HFFc6 (cell line): ENCODE measurements around the gene STC2. TPM values are rescaled to one million over a fixed set of nuclear protein-coding genes. Genes with fewer than 3 reads are reported as not detected.

ENCODE experiments used
- DNase-seq: peaks from one replicate; pipeline ENCODE4 v3.0.0-alpha.2; 2018
- H3K27ac Mint-ChIP-seq: 2 replicates; pipeline ENCODE4 v1.8.0; 2020; ENCODE audit warnings: mild to moderate bottlenecking, mixed read lengths
- H3K27me3 Mint-ChIP-seq: 2 replicates; pipeline ENCODE4 v1.8.0; 2021; ENCODE audit warnings: mild to moderate bottlenecking, moderate library complexity, mixed read lengths; ENCODE audit not compliant: insufficient read depth
- H3K36me3 Mint-ChIP-seq: 2 replicates; pipeline ENCODE4 v1.8.0; 2021; ENCODE audit warnings: low read depth, mixed read lengths
- H3K4me1 Mint-ChIP-seq: 2 replicates; pipeline ENCODE4 v1.8.0; 2020; ENCODE audit warnings: low read depth, mixed read lengths
- H3K4me3 Mint-ChIP-seq: 2 replicates; pipeline ENCODE4 v1.8.0; 2020; ENCODE audit warnings: mild to moderate bottlenecking, moderate library complexity, mixed read lengths
- H3K9me3 Mint-ChIP-seq: 2 replicates; pipeline ENCODE4 v1.8.0; 2020; ENCODE audit warnings: mild to moderate bottlenecking, mixed read lengths
- total RNA-seq, 6 experiments: library from RNA; stranded (reverse); fragmentation: NEBNext Ultra II Directional; extraction: Animal tissue kit (Norgen Biotek cat#: 25700); gene quantifications; 2 replicates in 1 of 6; 3 replicates in 5 of 6; pipeline ENCODE4 v1.2.3, GENCODE V29; 2021
- TF ChIP-seq, protein P1 (sequence below): fragments of 200-600 bp; sonication (generic); IDR thresholded peaks from 2 replicates; pipeline ENCODE4 v1.5.0; 2021; ENCODE audit warnings: antibody characterized with exemption, mild to moderate bottlenecking

Gene STC2
- total RNA-seq, 6 experiments from 2014 or later, result 66.3 to 89.0 (median 71.5) TPM

DNA sequence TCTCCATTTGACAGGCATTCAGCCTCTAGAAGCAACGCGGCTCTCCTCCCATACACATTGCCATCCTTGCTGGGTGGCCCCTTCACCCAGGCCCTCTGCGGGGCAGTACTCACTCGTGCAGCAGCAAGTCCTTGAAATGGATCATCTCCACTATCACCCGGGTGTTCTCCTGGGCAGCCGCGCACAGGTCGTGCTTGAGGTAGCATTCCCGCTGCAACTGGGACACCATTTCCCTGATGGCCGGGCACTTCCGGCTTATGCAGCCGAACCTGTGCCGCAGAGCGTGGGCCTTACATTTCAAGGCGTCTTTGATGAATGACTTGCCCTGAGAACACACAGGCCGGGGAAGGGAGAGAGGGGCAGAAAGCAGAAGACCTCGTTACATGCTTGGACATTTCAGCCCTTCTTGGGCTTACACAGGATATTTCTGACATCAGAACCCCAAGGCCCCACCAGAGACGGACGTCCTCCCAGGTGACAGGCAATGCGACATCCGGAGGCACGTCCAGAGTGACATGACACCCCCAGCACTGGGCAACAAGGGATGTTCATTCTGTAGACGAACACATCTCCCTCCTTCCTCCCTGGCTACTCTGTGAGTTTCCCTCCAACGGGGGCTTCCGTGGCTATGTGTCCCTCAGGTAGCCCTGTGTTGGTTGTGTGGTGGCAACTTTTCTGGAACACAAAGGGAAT is 5.0 kb downstream of the STC2 start:
- Mint-ChIP-seq H3K27ac (peak overlapping the region; percentile 89), H3K9me3 (no peaks in the 10 kb centered on the region), H3K4me1 (peaks cover 76% of the 10 kb centered on the region), H3K4me3 (peak overlapping the region; percentile 96; the same call in 1 of the 2 replicates), H3K27me3 (peaks cover 8% of the 10 kb centered on the region), H3K36me3 (peaks cover 71% of the 10 kb centered on the region)
- no peak for DNase-seq
- TF ChIP-seq, protein P1, sequence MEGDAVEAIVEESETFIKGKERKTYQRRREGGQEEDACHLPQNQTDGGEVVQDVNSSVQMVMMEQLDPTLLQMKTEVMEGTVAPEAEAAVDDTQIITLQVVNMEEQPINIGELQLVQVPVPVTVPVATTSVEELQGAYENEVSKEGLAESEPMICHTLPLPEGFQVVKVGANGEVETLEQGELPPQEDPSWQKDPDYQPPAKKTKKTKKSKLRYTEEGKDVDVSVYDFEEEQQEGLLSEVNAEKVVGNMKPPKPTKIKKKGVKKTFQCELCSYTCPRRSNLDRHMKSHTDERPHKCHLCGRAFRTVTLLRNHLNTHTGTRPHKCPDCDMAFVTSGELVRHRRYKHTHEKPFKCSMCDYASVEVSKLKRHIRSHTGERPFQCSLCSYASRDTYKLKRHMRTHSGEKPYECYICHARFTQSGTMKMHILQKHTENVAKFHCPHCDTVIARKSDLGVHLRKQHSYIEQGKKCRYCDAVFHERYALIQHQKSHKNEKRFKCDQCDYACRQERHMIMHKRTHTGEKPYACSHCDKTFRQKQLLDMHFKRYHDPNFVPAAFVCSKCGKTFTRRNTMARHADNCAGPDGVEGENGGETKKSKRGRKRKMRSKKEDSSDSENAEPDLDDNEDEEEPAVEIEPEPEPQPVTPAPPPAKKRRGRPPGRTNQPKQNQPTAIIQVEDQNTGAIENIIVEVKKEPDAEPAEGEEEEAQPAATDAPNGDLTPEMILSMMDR, result no peak

DNA sequence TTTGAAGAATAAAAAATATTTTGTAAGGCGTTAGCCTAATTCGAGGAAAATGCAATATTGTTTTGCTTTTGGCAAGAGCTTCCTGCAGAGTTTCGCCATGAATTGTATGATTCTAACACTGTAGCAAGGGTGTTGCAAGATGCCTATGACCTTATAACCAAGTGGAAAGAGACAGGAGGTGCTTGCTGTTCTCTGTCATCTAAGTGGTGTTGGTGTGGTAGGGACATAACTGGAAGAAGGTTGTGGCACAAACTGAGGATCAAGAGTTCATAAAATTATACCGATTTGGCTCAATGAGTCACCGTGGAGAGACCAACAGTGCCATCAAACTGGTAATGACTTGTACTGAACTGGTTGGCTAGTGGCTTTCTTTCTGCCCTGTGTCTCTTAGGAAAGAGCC is 6.3 kb downstream of the STC2 start:
- Mint-ChIP-seq H3K27me3 (peaks cover 12% of the 10 kb centered on the region), H3K4me1 (peaks cover 86% of the 10 kb centered on the region), H3K27ac (peak overlapping the region; percentile 9; the same call in 1 of the 2 replicates), H3K9me3 (no peaks in the 10 kb centered on the region), H3K36me3 (peaks cover 80% of the 10 kb centered on the region), H3K4me3 (no peak overlapping the region)
- TF ChIP-seq, protein P1, result no peak
- DNase-seq, result peak; percentile 30

DNA sequence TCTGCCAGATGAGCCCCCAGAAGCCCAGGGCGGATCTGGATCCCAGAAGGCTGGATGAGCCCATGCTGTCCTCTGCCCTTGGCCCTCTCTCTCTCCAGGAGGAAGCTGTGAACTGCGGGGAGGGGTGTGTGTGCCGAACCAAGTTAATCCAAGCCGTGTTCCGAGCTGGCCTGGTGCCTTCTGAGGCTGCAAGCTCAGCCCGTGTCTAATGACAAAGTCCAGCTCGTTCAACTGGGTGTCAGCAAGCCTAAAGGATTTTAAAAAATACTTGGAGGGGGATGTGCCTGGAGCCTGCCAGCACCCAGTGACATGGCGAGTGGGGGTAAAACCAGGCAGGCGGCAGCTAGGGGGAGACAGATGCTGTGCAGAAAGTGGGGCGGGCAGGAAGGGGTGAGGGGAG is 8.0 kb downstream of the STC2 start:
- Mint-ChIP-seq H3K9me3 (no peaks in the 10 kb centered on the region), H3K36me3 (peaks cover 77% of the 10 kb centered on the region), H3K27ac (no peak overlapping the region), H3K4me3 (no peak overlapping the region), H3K4me1 (peaks cover 92% of the 10 kb centered on the region), H3K27me3 (peaks cover 18% of the 10 kb centered on the region)
- no peak for DNase-seq
- TF ChIP-seq, protein P1, result no peak

DNA sequence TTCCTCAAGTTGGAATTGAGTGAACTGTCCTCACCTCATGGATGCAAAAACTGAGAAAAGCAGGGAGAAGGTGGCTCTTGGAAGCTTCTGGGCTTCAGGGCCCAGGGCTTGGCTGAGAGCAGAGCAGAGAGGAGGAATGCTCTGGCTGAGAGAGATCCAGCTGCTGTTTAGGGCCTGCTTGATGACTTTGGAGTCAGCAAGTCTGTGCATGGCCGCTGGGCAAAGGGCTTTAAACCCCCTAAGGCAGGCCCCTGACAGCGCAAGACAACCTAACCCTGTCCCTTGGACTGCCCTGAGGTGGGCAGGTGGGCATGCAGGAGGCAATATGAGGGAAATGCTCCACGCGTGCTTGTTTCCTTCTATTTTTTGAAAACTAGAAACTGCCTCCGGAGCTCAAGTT is 8.6 kb downstream of the STC2 start:
- TF ChIP-seq, protein P1, result no peak
- Mint-ChIP-seq H3K36me3 (peaks cover 77% of the 10 kb centered on the region), H3K27me3 (peaks cover 19% of the 10 kb centered on the region), H3K27ac (peak overlapping the region; percentile 33), H3K4me3 (no peak overlapping the region), H3K9me3 (no peaks in the 10 kb centered on the region), H3K4me1 (peaks cover 92% of the 10 kb centered on the region)
- no peak for DNase-seq

DNA sequence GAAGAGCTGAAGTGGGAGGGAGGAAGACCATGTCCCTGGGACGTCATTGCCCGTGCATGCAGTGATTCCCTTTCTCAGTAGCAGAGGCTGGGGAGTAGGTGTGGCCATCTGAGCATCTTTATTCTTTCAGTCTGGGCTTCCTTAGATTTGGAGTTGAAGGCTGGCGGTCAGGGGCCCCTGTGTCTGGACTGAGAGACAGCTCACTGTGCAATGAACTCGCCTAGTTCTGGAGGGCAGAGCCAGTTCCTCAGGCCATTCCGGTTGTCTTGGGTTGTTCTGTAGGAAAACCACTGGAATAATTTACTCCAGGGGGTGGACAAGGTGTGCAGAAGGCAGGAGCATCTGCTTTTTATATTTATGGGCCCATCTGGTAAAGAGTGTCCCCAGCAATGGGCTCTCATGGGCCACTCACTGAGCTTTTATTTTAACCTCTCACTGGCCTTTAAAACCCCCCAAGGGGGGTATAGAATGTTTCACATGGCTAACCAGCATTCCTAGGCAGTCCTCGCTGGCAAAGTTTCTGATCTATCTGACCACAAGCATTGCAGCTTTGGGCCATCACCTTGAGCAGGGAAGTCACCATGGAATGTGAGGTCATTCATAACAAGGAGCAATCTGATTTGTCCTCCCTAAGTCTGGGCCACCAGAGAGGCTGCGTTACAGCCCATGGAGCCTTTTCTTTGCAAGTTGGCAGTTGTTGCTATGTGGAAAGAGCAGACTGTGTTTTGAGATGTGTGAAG is 9.2 kb downstream of the STC2 start:
- TF ChIP-seq, protein P1, result no peak
- Mint-ChIP-seq H3K4me3 (no peak overlapping the region), H3K9me3 (no peaks in the 10 kb centered on the region), H3K27me3 (peaks cover 19% of the 10 kb centered on the region), H3K36me3 (peaks cover 73% of the 10 kb centered on the region), H3K27ac (peak overlapping the region; percentile 33), H3K4me1 (peaks cover 87% of the 10 kb centered on the region)
- DNase-seq, result no peak
